Measurements from ENCODE around the gene SENP7.

DNA sequence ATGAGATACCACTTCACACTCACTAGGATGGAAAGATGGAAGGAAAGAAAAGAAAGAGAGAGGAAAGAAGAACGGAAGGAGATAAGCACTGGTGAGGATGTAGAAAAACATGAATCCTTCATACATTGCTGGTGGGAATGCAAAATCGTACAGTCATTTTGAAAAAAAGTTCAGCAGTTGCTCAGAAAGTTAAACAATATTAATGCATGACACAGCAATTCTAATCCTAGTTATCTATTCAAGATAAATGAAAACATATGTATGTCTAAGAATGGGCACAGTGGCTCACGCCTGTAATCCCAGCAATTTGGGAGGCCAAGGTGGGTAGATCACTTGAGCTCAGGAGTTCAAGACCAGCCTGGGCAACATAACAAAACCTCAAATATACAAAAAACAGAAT lies 59.1 kb downstream of the SENP7 start:
- TF ChIP-seq, protein P1, sequence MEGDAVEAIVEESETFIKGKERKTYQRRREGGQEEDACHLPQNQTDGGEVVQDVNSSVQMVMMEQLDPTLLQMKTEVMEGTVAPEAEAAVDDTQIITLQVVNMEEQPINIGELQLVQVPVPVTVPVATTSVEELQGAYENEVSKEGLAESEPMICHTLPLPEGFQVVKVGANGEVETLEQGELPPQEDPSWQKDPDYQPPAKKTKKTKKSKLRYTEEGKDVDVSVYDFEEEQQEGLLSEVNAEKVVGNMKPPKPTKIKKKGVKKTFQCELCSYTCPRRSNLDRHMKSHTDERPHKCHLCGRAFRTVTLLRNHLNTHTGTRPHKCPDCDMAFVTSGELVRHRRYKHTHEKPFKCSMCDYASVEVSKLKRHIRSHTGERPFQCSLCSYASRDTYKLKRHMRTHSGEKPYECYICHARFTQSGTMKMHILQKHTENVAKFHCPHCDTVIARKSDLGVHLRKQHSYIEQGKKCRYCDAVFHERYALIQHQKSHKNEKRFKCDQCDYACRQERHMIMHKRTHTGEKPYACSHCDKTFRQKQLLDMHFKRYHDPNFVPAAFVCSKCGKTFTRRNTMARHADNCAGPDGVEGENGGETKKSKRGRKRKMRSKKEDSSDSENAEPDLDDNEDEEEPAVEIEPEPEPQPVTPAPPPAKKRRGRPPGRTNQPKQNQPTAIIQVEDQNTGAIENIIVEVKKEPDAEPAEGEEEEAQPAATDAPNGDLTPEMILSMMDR (IDR thresholded peaks at IDR 0.05), result no peak
- TF ChIP-seq POLR2A (IDR thresholded peaks at IDR 0.05), result no peak

Data from heart left ventricle (tissue), 13 donors.